ENCODE measurements around the gene SYNE1. TPM values are rescaled to one million over a fixed set of nuclear protein-coding genes. Genes with fewer than 3 reads are reported as not detected.

The SYNE1 gene
- total RNA-seq, 4 donors from 2014 or later: 7.4 to 66.4 (median 20.7) TPM

DNA sequence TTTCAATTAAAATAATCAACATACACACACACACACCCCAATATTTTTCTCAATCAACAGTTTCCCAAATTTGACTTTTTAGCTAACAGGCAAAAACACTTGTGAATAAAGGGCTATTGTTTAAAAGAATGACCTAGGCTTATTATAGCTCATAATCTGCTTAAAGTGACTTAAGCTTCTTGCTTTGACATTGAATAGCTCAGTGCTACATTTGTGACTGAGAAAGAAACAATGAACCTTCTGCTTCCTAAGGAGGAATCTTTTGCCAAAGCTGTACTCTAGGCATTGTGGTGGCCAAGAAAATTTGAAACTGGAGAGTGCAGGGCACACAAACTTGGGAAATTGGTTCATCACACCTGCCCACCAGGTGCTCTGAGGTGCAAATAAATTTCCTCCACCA lies 282.0 kb downstream of the SYNE1 start:
- Histone ChIP-seq H3K27ac (no peak overlapping the region), H3K9me3 (no peaks in the 10 kb centered on the region), H3K36me3 (peaks cover 0 to 49% (median 3%) of the 10 kb centered on the region in 3 donors), H3K27me3 (no peaks in the 10 kb centered on the region), H3K4me3 (no peak overlapping the region), H3K4me1 (no peaks in the 10 kb centered on the region)
- no peak for DNase-seq
- no peak for TF ChIP-seq POLR2A (IDR thresholded peaks at IDR 0.05)
- TF ChIP-seq, protein P1, sequence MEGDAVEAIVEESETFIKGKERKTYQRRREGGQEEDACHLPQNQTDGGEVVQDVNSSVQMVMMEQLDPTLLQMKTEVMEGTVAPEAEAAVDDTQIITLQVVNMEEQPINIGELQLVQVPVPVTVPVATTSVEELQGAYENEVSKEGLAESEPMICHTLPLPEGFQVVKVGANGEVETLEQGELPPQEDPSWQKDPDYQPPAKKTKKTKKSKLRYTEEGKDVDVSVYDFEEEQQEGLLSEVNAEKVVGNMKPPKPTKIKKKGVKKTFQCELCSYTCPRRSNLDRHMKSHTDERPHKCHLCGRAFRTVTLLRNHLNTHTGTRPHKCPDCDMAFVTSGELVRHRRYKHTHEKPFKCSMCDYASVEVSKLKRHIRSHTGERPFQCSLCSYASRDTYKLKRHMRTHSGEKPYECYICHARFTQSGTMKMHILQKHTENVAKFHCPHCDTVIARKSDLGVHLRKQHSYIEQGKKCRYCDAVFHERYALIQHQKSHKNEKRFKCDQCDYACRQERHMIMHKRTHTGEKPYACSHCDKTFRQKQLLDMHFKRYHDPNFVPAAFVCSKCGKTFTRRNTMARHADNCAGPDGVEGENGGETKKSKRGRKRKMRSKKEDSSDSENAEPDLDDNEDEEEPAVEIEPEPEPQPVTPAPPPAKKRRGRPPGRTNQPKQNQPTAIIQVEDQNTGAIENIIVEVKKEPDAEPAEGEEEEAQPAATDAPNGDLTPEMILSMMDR (IDR thresholded peaks at IDR 0.05): no peak
- intact Hi-C loops (cut with DNase I): no loop called here

DNA sequence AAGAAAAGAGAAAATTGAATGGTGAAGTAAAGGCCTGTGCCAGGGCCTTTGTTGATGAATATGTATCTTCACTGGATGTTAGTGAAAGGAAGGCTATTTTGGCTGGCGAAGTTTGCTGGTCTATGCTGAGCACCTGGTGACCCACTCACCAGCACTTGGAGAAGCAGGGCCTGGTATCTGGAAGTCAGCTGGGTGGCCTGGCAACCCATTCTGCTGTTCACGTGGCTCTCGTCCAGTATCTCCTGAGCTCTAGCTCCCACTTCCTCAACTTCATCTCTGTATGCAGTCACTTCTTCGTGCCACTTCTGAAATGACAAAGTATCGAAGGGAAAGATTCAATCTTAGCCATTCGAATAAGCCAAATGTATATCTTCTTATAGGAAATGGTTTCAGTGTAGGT lies 283.7 kb downstream of the SYNE1 start:
- WGBS, 2 donors: 84 to 92% methylated on average over 5 to 6 of the region's 6 CpGs

DNA sequence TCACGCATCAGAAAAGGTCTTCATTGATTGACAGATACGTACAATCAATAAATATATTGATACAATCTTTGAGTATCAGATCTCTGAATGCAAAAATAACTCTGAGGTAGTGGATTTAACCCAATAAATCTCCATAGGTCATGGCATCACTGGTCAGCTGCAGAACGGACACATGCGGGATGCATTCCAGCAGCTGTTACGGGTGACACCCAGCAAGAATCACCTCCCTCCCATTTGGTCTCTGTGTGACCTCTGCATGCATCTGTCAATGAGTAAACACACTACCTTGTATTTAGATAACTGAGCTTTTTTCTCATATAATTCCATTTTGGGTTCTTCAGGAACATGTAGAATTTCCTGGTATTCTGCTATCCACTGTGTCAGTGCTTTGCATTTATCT lies 285.4 kb downstream of the SYNE1 start:
- Histone ChIP-seq H3K36me3 (peaks cover 0 to 43% (median 0%) of the 10 kb centered on the region in 3 donors), H3K4me1 (no peaks in the 10 kb centered on the region), H3K4me3 (no peak overlapping the region), H3K9me3 (no peaks in the 10 kb centered on the region), H3K27ac (no peak overlapping the region), H3K27me3 (no peaks in the 10 kb centered on the region)
- intact Hi-C loops (cut with DNase I): no loop called here
- DNase-seq: no peak
- 73 to 76% methylated on average over 5 of the region's 5 CpGs for WGBS, 2 donors
- TF ChIP-seq POLR2A (IDR thresholded peaks at IDR 0.05): no peak
- TF ChIP-seq, protein P1 (IDR thresholded peaks at IDR 0.05): no peak

More for the DNA sequence above, 283.7 kb downstream of the SYNE1 start:
- no peaks in the 10 kb centered on the region for H3K4me1 ChIP-seq
- H3K9me3 ChIP-seq: no peaks in the 10 kb centered on the region
- H3K4me3 ChIP-seq: no peak overlapping the region
- H3K36me3 ChIP-seq: peaks cover 0 to 53% (median 3%) of the 10 kb centered on the region in 3 donors
- intact Hi-C loops (cut with DNase I): no loop called here
- H3K27ac ChIP-seq: no peak overlapping the region
- no peak for DNase-seq
- TF ChIP-seq, protein P1 (IDR thresholded peaks at IDR 0.05): no peak
- H3K27me3 ChIP-seq: no peaks in the 10 kb centered on the region

DNA sequence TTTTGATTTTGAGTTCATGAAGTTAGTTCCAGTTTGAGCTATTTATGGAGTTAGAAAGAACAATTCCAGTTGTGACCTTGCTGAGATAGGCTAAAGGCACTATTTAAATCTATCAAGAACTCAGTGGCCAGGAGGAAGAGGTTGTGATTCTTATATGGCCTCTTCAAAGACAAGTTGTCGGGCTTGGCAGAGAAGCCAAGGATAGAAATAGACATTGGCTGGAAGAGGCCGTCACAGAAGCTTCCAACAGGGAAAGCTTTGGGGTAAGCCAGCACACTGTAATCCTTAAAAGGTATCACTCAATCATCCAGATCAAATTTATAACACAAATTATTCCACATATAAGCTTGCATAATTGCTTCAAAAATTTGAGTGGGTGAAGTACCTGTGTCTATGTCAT lies 286.1 kb downstream of the SYNE1 start:
- Histone ChIP-seq H3K9me3 (no peaks in the 10 kb centered on the region), H3K36me3 (peaks cover 0 to 49% (median 0%) of the 10 kb centered on the region in 3 donors), H3K4me1 (no peaks in the 10 kb centered on the region), H3K4me3 (no peak overlapping the region), H3K27ac (no peak overlapping the region), H3K27me3 (no peaks in the 10 kb centered on the region)
- DNase-seq: no peak
- intact Hi-C loops (cut with DNase I): no loop called here
- WGBS, 2 donors: 61 to 85% methylated on average over 2 of the region's 2 CpGs
- TF ChIP-seq POLR2A (IDR thresholded peaks at IDR 0.05): no peak
- TF ChIP-seq, protein P1 (IDR thresholded peaks at IDR 0.05): no peak

DNA sequence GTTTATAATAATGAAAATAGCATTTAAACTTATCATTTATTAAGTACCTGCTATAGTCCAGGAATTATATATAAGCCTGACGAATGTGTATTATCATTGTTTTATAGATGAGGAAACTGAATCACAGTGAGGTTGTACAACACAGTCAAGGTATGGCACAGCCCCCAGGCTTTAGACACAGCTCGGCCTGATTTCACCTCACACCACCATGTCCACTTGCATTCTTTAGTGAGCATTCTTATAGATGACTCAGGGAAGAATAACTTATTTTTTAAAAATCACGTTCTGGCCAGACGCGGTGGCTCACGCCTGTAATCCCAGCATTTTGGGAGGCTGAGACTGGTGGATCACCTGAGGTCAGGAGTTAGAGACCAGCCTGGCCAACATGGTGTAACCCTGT lies 289.0 kb downstream of the SYNE1 start:
- no peaks in the 10 kb centered on the region for H3K4me1 ChIP-seq
- peaks cover 0 to 58% (median 0%) of the 10 kb centered on the region in 3 donors for H3K36me3 ChIP-seq
- no peaks in the 10 kb centered on the region for H3K9me3 ChIP-seq
- no peak overlapping the region for H3K4me3 ChIP-seq
- no peak for TF ChIP-seq POLR2A (IDR thresholded peaks at IDR 0.05)
- TF ChIP-seq, protein P1 (IDR thresholded peaks at IDR 0.05): no peak
- no peak for DNase-seq
- intact Hi-C loops (cut with DNase I): no loop called here
- no peaks in the 10 kb centered on the region for H3K27me3 ChIP-seq
- WGBS, 2 donors: 92 to 94% methylated on average over 6 of the region's 6 CpGs
- no peak overlapping the region for H3K27ac ChIP-seq
